Gastroesophageal sphincter (tissue), 2 donors: Measurements from ENCODE around the gene TERB2.

Experiments
- EP300 ChIP-seq: sonication (generic); formaldehyde crosslinking; IDR thresholded peaks from one replicate; pipeline ENCODE4 v1.6.1; 2017; ENCODE audit warnings: antibody characterized with exemption, mild to moderate bottlenecking
- POLR2AphosphoS5 ChIP-seq: sonication (generic); formaldehyde crosslinking; IDR thresholded peaks from one replicate; pipeline ENCODE4 v1.6.1; 2017; ENCODE audit warnings: antibody characterized with exemption

DNA sequence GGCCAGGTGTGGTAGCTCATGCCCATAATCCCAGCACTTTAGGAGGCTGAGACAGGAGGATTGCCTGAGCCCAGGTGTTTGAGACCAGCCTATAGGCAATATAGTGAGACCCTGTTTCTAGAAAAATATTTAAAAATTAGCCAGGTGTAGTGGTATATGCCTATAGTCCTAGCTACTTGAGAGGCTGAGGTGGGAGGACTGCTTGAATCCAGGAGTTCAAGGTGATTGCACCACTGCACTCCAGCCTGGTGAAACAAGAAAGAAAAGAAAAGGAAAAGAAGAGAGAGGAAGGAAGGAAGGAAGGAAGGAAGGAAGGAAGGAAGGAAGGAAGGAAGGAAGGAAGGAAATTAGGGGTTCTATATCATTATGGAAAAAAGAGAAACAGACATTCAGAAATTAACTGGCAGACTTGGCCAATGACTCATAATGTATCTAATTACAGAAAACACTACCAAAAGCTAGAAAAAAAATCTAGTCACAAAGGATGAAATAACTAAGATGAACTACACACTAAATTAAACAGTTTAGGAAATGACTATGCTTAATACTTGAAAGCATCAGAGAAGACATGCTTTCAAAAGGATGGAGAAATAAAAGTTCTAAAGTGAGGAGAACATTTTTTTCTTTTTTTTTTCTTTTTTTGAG, 45.4 kb upstream of the TERB2 start:
- TF ChIP-seq POLR2AphosphoS5 (no peak), EP300 (no peak)
